IPS-11a (cell line): ENCODE measurements around the gene CD3G.

Source experiments
- H3K4me3 ChIP-seq: one replicate; pipeline ENCODE4 v1.5.1; 2013; ENCODE audit warnings: low read depth, low read length, control low read depth

Gene CD3G

DNA sequence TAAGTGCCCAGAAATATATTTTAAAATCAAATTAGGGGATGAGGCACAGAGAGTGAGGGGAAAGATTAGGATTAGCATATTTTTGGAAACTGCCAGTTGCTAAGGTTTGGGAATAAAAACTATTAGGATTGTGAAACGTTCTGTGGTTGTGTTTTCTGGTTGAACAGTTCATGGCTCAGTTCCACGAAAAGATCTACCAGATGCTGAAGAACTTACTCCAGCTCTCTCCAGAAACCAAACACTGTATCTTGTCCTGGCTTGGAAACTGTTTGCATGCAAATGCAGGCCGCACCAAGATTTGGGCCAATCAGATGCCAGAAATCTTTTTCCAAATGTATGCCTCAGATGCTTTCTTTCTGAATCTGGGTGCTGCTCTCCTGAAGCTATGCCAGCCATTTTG, 30.6 kb downstream of the CD3G start:
- H3K4me3 ChIP-seq, result no peak overlapping the region

DNA sequence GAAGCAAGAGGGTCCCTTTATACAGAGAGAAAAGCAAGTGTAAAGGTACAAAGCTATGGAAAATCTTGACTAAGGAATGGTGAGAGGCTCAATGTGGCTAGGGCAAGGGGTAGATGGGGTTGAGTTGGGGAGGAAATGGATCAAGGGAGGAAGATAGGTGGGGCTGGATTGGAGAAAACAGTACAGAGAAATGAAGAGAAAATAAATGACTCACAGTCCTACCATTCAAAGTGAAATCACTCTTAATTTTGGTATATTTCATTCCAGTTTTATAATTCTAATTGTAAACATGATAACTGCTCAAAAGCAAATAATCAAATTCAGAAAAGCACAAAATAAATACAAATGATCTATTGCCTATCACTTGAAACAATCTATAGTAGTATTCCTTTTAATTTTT, 31.8 kb downstream of the CD3G start:
- H3K4me3 ChIP-seq, result no peak overlapping the region

DNA sequence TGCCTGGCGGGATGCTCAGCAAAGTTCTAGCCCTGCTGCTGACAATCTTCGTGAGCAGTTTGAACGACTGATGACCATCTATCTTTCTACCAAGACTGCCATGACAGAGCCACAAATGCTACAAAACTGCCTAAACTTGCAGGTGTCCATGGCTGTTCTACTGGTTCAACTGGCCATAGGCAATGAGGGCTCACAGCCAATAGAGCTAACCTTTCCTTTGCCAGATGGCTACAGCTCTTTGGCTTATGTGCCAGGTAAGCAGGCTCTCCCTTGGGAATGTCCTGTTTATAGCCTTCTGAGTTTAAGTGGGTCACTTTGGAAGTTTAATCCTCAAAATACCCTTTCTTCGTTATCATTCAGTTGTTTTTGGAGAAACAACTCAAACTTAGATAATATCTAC, 35.4 kb downstream of the CD3G start:
- H3K4me3 ChIP-seq, result no peak overlapping the region

DNA sequence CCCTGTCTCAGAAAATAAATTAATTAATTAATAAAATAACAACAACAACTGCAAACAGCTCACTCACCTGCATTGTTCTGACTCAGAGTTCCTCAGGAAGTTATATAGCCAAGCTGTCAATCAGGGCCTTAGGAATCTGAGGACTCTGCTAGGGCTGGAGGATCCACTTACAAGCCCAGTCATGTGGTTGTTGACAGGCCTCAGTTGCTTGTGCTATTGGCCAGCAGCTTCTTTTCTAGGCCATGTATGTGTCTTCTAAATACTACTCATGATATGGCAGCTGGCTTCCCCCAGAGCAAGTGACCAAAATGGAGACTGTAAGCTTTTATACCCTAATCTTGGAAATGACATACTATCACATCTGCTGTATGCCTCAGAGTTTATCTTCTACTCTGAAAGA, 36.4 kb downstream of the CD3G start:
- H3K4me3 ChIP-seq, result no peak overlapping the region

DNA sequence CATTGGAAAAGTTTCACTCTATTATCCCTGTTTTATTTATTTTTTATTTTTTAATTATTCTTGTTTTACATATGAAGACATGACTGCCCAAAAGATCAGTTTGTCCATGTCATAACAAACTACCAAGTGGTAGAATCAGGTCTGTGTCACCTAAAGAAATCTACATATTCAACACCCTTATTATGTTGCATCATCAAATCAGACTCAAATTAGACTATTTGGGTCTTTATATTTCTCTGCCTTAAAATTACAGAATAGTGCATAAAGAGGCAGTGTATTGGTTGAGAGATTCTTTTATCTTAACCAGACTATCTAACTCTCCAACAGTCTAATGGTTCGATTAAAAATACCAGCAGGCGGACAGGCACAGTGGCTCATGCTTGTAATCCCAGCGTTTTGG, 38.8 kb downstream of the CD3G start:
- H3K4me3 ChIP-seq, result no peak overlapping the region

DNA sequence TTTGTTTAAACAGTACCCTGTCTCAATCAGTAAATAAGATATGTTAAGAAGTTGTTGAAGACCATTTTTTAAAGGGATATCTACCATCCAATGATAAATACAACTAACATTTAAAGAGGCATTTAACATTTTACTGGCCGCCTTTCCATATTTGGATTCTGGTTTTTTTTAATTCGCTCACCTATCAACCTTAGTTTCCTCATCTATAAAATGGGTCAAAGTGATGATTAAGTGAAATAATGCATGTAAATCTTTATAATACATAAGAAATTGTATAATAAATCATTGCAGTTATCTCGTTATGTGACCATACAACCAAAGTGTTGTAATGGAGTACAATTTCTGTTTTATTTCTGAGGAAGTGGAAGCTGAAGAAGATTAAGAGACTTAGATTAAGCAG, 39.5 kb downstream of the CD3G start:
- H3K4me3 ChIP-seq, result no peak overlapping the region

DNA sequence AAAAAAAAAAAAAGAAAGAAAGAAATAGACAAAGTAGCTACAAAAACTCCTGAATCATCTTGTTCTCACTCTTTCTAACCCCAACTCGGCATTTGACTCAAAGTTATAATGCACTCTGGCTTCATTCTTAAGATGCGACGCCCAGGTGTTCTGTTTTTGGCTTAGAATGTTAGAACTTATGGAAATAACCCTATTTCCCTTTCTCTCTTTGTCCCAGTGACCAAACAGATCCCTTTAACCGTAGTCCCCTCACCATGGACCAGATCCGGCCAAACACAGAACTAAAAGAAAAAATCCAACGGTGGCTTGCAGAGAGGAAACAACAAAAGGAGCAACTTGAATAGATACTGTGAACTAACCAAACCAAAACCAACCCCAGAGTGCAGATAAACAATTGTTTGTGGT, 52.0 kb downstream of the CD3G start:
- H3K4me3 ChIP-seq, result no peak overlapping the region

DNA sequence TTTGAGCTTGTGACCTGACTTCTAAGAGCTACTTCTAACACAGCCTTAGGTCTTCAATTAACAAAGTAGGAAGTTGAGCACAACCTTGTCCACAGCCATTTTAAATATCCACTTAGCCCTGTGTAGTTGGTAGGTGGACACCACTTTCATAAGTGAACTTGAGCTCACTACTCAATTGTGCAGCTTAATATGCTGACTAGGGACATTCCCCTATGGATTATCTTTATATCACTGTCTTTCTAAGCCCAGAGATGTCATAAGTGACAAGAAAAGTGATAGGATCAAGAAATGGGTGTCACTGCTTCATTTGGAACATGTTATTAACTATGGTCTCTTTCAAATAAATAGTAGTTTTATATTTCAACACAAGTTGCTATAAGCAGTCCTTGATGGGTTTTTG, 53.3 kb downstream of the CD3G start:
- no peak overlapping the region for H3K4me3 ChIP-seq

DNA sequence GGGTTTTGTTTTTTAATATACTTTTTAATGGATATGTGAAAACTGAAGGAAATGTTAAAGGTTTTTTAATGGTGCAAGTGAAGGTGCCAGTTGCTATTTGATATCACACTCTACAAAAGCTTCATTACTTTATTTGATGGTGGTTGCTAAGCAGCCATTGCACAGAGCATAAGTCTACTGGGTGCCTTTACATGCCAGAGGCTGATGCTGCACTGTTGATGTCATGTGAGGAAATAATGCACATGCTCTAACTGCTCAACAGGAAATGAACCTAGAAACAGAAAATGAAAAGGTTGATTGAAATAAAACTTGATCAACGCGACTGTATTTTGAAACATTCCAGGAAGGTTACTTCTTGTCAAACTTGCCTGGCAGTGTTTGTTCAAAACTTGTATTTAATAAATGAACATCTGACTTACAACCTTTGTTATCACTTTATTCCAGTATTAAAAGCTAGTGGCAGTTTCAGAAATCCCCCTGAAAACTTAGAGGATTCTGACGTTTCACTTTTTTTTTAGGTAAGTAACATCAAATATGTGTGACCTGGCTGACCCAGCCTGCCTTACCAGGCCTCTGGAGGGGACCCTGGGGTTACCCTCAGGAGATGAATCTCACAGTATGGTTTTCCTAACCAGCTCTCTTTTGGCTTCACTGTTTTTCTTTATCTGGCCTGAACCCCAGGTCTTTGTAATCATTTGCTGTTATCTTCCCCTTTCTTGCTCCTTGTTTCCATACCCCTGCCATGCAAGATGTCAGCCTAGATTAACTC, 54.8 kb downstream of the CD3G start:
- no peak overlapping the region for H3K4me3 ChIP-seq

DNA sequence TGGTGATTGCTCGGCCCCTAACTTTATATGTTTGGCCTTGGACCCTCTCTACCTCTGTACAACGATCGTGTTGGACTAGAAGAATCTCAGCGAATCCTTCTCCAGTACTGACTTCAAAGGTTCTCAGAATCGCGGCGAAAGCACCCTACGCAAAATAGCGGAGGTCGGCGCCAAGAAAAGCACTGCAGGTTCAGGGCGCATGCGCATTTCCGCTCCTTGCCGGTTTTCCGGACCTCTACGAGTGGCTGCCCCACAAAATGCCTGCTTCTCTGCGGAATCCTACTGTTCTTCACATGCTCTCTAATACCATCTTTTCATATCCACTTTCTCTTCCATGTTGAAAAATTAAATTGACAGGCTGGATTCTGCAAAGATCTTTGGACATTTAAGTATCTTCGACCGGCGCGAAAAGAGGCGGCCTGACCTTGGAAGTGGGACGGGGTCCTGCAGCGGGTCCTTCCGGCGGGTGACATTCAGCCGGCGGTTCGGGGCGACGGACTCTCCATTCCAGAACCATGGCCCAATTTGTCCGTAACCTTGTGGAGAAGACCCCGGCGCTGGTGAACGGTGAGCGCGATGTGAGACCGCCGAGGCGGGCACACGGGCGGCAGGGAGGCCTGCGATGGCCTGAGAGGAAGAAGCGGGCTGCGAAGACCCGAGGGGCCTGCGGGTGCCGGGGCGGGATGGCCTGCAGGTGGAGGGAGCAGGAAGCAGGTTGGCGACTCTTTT, 57.2 kb downstream of the CD3G start, which contains the start of gene ATP5MG:
Gene ATP5MG (plus strand): TSS at position 456 of the 729 bp plus-strand sequence. CDS start 60 bp downstream, at position 516.
- peak within 1 kb of the TSS; percentile 79 for H3K4me3 ChIP-seq

DNA sequence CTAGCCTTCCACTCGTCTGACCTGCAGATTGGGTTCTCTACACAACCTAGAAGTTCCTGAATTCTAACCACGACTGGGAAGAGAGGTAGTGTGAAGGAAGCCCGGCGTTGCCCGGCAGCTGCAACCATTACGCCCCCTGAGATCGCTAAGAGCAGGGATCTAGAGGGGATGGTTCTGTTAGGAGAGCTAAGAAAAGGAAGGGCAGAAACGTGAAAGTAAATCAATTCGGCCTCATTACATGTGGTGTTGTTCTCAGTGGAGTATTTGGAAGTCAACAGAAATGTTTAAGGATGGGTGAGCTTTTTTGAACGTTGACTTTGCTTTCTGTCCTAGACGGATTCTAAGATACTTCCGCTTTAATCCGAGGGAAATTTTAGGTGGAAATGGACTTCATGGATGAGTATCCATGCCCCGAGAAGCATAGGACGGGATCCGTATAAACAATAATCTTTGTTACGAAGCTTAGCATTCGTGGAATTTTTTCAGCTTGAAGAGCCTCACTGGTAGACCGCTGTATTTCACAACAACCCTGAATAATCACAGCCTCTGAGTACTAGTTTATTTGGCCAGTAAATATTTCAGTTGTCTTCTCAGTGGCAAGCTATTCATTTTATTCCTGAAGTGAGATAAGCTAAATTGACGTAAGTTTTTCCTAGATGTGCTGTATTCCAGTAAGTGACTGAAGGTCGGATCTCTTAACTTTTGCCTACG, 57.9 kb downstream of the CD3G start:
- peak overlapping the region; percentile 79 for H3K4me3 ChIP-seq

DNA sequence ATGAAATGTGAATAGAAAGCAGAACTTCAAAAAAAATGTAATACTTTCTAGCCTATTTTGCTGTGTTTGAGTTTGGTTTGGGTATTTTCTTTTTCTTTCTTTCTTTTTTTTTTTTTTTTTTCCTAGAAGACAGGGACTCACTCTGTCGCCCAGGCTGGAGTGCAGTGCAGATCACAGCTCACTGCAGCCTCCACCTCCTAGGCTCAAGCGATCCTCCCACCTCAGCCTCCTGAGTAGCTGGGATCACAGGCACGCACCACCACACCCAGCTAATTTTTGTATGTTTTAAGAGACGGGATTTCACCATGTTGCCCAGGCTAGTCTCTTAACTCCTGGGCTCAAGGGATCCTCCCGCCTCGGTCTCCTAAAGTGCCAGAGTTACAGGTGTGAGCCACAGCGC, 58.5 kb downstream of the CD3G start:
- H3K4me3 ChIP-seq, result peak overlapping the region; percentile 79
